ENCODE measurements around the gene SLAMF6.

The SLAMF6 gene

GRCh38 chr1:160453443-160453842, 69.6 kb downstream of the SLAMF6 start:
- no peak for TF ChIP-seq CTCF (IDR thresholded peaks at IDR 0.05; ENCODE audit: low read depth, low read length, missing control alignments)
- no peak for DNase-seq (ENCODE audit: low read depth)

GRCh38 chr1:160451859-160452232, 71.2 kb downstream of the SLAMF6 start:
- in situ Hi-C loops (cut with HindIII; ENCODE audit: low sequenced_read_pairs), result no loop called here
- H3K4me3 ChIP-seq (ENCODE audit: low read depth, low read length), result no peak overlapping the region
- no peak for DNase-seq (ENCODE audit: low read depth)
- TF ChIP-seq CTCF (IDR thresholded peaks at IDR 0.05; ENCODE audit: low read depth, low read length, missing control alignments), result no peak

More at GRCh38 chr1:160453443-160453842, 69.6 kb downstream of the SLAMF6 start:
- no peak overlapping the region for H3K4me3 ChIP-seq (ENCODE audit: low read depth, low read length)
- in situ Hi-C loops (cut with HindIII; ENCODE audit: low sequenced_read_pairs), result no loop called here

GRCh38 chr1:160451119-160451858, 71.8 kb downstream of the SLAMF6 start:
- in situ Hi-C loops (cut with HindIII; ENCODE audit: low sequenced_read_pairs), result no loop called here
- DNase-seq (ENCODE audit: low read depth), result no peak
- TF ChIP-seq CTCF (IDR thresholded peaks at IDR 0.05; ENCODE audit: low read depth, low read length, missing control alignments), result no peak
- no peak overlapping the region for H3K4me3 ChIP-seq (ENCODE audit: low read depth, low read length)

GRCh38 chr1:160449494-160449893, 73.6 kb downstream of the SLAMF6 start:
- in situ Hi-C loops (cut with HindIII; ENCODE audit: low sequenced_read_pairs), result no loop called here
- H3K4me3 ChIP-seq (ENCODE audit: low read depth, low read length), result no peak overlapping the region
- DNase-seq (ENCODE audit: low read depth), result no peak
- TF ChIP-seq CTCF (IDR thresholded peaks at IDR 0.05; ENCODE audit: low read depth, low read length, missing control alignments), result no peak

- DNase-seq (ENCODE audit: low read depth), result no peak
- no peak overlapping the region for H3K4me3 ChIP-seq (ENCODE audit: low read depth, low read length)
- no peak for TF ChIP-seq CTCF (IDR thresholded peaks at IDR 0.05; ENCODE audit: low read depth, low read length, missing control alignments)
- in situ Hi-C loops (cut with HindIII; ENCODE audit: low sequenced_read_pairs), result no loop called here
These were observed 76.0 kb downstream of the SLAMF6 start for GRCh38 chr1:160446945-160447600.

- TF ChIP-seq CTCF (IDR thresholded peaks at IDR 0.05; ENCODE audit: low read depth, low read length, missing control alignments), result no peak
- in situ Hi-C loops (cut with HindIII; ENCODE audit: low sequenced_read_pairs), result loop anchor here (10.0 kb wide), 1 partner anchor 145 kb away; no protein-coding TSS in a partner anchor
- DNase-seq (ENCODE audit: low read depth), result no peak
- H3K4me3 ChIP-seq (ENCODE audit: low read depth, low read length), result no peak overlapping the region
These were observed 83.3 kb downstream of the SLAMF6 start for GRCh38 chr1:160439718-160440117.

Measured in astrocyte of the cerebellum (primary cell).